Mesenchymal stem cell (in vitro differentiated cells and primary cell): Measurements from ENCODE around the gene ABRACL.
"Not testable (repeated sequence)": the region's sequence is repeated elsewhere in the genome, so short reads cannot be mapped to it uniquely, and the experiment has no call there.

ENCODE experiments used
- DNase-seq: peaks from one replicate; pipeline ENCODE4 v3.0.0-alpha.2; 2013
- H2AFZ ChIP-seq: one replicate; pipeline ENCODE4 v1.6.1; 2013; ENCODE audit warnings: low read depth, mild to moderate bottlenecking, control low read depth, inconsistent platforms, low read length, moderate library complexity
- H2AK5ac ChIP-seq: 2 replicates; pipeline ENCODE4 v1.6.1; 2013; ENCODE audit warnings: low read length, moderate library complexity, mild to moderate bottlenecking, inconsistent platforms; ENCODE audit not compliant: severe bottlenecking
- H2BK120ac ChIP-seq: one replicate; pipeline ENCODE4 v1.6.1; 2013; ENCODE audit warnings: low read depth, mild to moderate bottlenecking, inconsistent platforms, low read length, moderate library complexity
- H2BK12ac ChIP-seq, 2 experiments: one replicate each; pipeline ENCODE4 v1.6.1; 2013; ENCODE audit warnings: inconsistent platforms in 2 of 2, low read length in 2 of 2, mild to moderate bottlenecking in 2 of 2, moderate library complexity in 2 of 2, control low read depth in 1 of 2
- H2BK15ac ChIP-seq: one replicate; pipeline ENCODE4 v1.6.1; 2013; ENCODE audit warnings: mild to moderate bottlenecking, low read depth, inconsistent platforms; ENCODE audit not compliant: poor library complexity, severe bottlenecking
- H2BK5ac ChIP-seq: 2 replicates; pipeline ENCODE4 v1.6.1; 2013; ENCODE audit warnings: low read depth, mild to moderate bottlenecking, low read length, control low read depth, inconsistent platforms; ENCODE audit not compliant: poor library complexity, severe bottlenecking
- H3K14ac ChIP-seq, 2 experiments: one replicate each; pipeline ENCODE4 v1.6.1; 2013; ENCODE audit warnings: inconsistent platforms in 2 of 2, low read length in 2 of 2, control low read depth in 1 of 2, mild to moderate bottlenecking in 1 of 2, moderate library complexity in 1 of 2
- H3K18ac ChIP-seq, 2 experiments: one replicate each; pipeline ENCODE4 v1.6.1; 2013; ENCODE audit warnings: inconsistent platforms in 2 of 2, low read length in 2 of 2, control low read depth in 1 of 2, low read depth in 1 of 2, mild to moderate bottlenecking in 1 of 2
- H3K23ac ChIP-seq, 2 experiments: one replicate each; pipeline ENCODE4 v1.6.1; 2013; ENCODE audit warnings: inconsistent platforms in 2 of 2, low read length in 2 of 2, mild to moderate bottlenecking in 2 of 2, moderate library complexity in 2 of 2, control low read depth in 1 of 2
- H3K27ac ChIP-seq: 2 replicates; pipeline ENCODE4 v1.5.1; 2013; ENCODE audit warnings: mild to moderate bottlenecking, moderate library complexity, low read length, control low read depth, inconsistent platforms; ENCODE audit not compliant: poor library complexity, severe bottlenecking
- H3K27me3 ChIP-seq, 2 experiments: 2 replicates each; pipeline versions ENCODE4 v1.6.1 to v1.7.0; 2013; ENCODE audit warnings: low read length in 2 of 2, mild to moderate bottlenecking in 2 of 2, moderate library complexity in 2 of 2, control low read depth in 1 of 2, inconsistent platforms in 1 of 2; ENCODE audit not compliant: control insufficient read depth in 1 of 2, insufficient read depth in 1 of 2
- H3K36me3 ChIP-seq, 2 experiments: 2 replicates each; pipeline versions ENCODE4 v1.6.1 to v1.7.0; 2013; ENCODE audit warnings: low read length in 2 of 2, control low read depth in 1 of 2, inconsistent platforms in 1 of 2, low read depth in 1 of 2, mild to moderate bottlenecking in 1 of 2; ENCODE audit not compliant: insufficient read depth in 2 of 2, control insufficient read depth in 1 of 2
- H3K4ac ChIP-seq, 2 experiments: one replicate each; pipeline ENCODE4 v1.6.1; 2013; ENCODE audit warnings: inconsistent platforms in 2 of 2, low read length in 2 of 2, mild to moderate bottlenecking in 2 of 2, moderate library complexity in 2 of 2, control low read depth in 1 of 2, low read depth in 1 of 2
- H3K4me1 ChIP-seq: 2 replicates; pipeline ENCODE4 v1.6.1; 2013; ENCODE audit warnings: low read depth, low read length, control low read depth; ENCODE audit not compliant: control insufficient read depth, insufficient read depth
- H3K4me2 ChIP-seq: 2 replicates; pipeline ENCODE4 v1.6.1; 2013; ENCODE audit warnings: low read length, mild to moderate bottlenecking, inconsistent platforms; ENCODE audit not compliant: poor library complexity, severe bottlenecking
- H3K4me3 ChIP-seq, 2 experiments: 2 replicates each; pipeline versions ENCODE4 v1.5.1 to v1.7.0; 2013; ENCODE audit warnings: low read length in 2 of 2, mild to moderate bottlenecking in 2 of 2, control low read depth in 1 of 2, low read depth in 1 of 2; ENCODE audit not compliant: insufficient read depth in 1 of 2
- H3K79me1 ChIP-seq: replicated peaks from 2 replicates; pipeline ENCODE4 v1.6.1; 2013; ENCODE audit warnings: mild to moderate bottlenecking, control low read depth, low read length, inconsistent platforms; ENCODE audit not compliant: poor library complexity, severe bottlenecking
- H3K9ac ChIP-seq: 2 replicates; pipeline ENCODE4 v1.7.0; 2013; ENCODE audit warnings: mild to moderate bottlenecking, low read length, moderate library complexity
- H3K9me3 ChIP-seq: 2 replicates; pipeline ENCODE4 v1.7.0; 2013; ENCODE audit warnings: mild to moderate bottlenecking, low read length; ENCODE audit not compliant: control insufficient read depth
- H4K8ac ChIP-seq: one replicate; pipeline ENCODE4 v1.6.1; 2013; ENCODE audit warnings: inconsistent platforms, mild to moderate bottlenecking, low read length, moderate library complexity
- H4K91ac ChIP-seq: one replicate; pipeline ENCODE4 v1.6.1; 2013; ENCODE audit warnings: mild to moderate bottlenecking, low read length, inconsistent platforms
- WGBS: methylation state at CpG from one replicate; pipeline ENCODE4 v1.1.7; 2013; ENCODE audit warnings: mixed read lengths; 5-methylcytosine and 5-hydroxymethylcytosine counted together

The ABRACL gene

GRCh38 chr6:139037490-139037889 is 8.9 kb downstream of the ABRACL start:
- no peak overlapping the region for H3K9ac ChIP-seq
- H3K14ac ChIP-seq: no peak overlapping the region
- H3K4me1 ChIP-seq: peaks cover 2% of the 10 kb centered on the region
- H3K36me3 ChIP-seq: peaks cover 27 to 38% of the 10 kb centered on the region in 2 experiments
- no peaks in the 10 kb centered on the region for H3K9me3 ChIP-seq
- no peak overlapping the region for H2AFZ ChIP-seq
- no peak overlapping the region for H3K4me3 ChIP-seq
- H4K91ac ChIP-seq: no peak overlapping the region
- H2BK12ac ChIP-seq: no peak overlapping the region
- no peak overlapping the region for H3K4ac ChIP-seq
- 97% methylated on average over 5 of the region's 5 CpGs for WGBS
- peak; percentile 60 for DNase-seq
- no peak overlapping the region for H2BK120ac ChIP-seq
- no peak overlapping the region for H3K4me2 ChIP-seq
- no peak overlapping the region for H4K8ac ChIP-seq
- no peak overlapping the region for H3K27ac ChIP-seq
- no peak overlapping the region for H3K23ac ChIP-seq
- H2BK15ac ChIP-seq: no peak overlapping the region
- H3K18ac ChIP-seq: no peak overlapping the region
- no peak overlapping the region for H2BK5ac ChIP-seq
- H2AK5ac ChIP-seq: no peak overlapping the region
- H3K27me3 ChIP-seq: no peaks in the 10 kb centered on the region
- peaks cover 38% of the 10 kb centered on the region for H3K79me1 ChIP-seq

- no peak overlapping the region for H2AFZ ChIP-seq
- H2BK120ac ChIP-seq: no peak overlapping the region
- H3K27ac ChIP-seq: no peak overlapping the region
- H2BK5ac ChIP-seq: no peak overlapping the region
- H2AK5ac ChIP-seq: no peak overlapping the region
- H4K91ac ChIP-seq: no peak overlapping the region
- H3K9me3 ChIP-seq: no peaks in the 10 kb centered on the region
- H2BK12ac ChIP-seq: no peak overlapping the region
- H3K23ac ChIP-seq: no peak overlapping the region
- 100% methylated on average over 3 of the region's 3 CpGs for WGBS
- H3K4ac ChIP-seq: no peak overlapping the region
- H3K79me1 ChIP-seq: peaks cover 11% of the 10 kb centered on the region
- no peak overlapping the region for H3K9ac ChIP-seq
- H3K4me1 ChIP-seq: no peaks in the 10 kb centered on the region
- DNase-seq: no peak
- no peak overlapping the region for H3K4me3 ChIP-seq
- H3K4me2 ChIP-seq: no peak overlapping the region
- H3K36me3 ChIP-seq: peaks cover 15 to 38% of the 10 kb centered on the region in 2 experiments
- H3K18ac ChIP-seq: no peak overlapping the region
- no peak overlapping the region for H2BK15ac ChIP-seq
- no peaks in the 10 kb centered on the region for H3K27me3 ChIP-seq
- H4K8ac ChIP-seq: no peak overlapping the region
- H3K14ac ChIP-seq: no peak overlapping the region
These were observed 15.7 kb downstream of the ABRACL start for GRCh38 chr6:139044250-139044649.

GRCh38 chr6:139047677-139048076 is 19.1 kb downstream of the ABRACL start:
- H2BK120ac ChIP-seq: no peak overlapping the region

GRCh38 chr6:139048912-139049311 is 20.4 kb downstream of the ABRACL start:
- H3K4me3 ChIP-seq, H2BK120ac ChIP-seq, H3K4ac ChIP-seq, H3K36me3 ChIP-seq, H3K23ac ChIP-seq, H4K91ac ChIP-seq, H3K9me3 ChIP-seq, H3K79me1 ChIP-seq, H3K4me2 ChIP-seq, H2BK15ac ChIP-seq, H3K27me3 ChIP-seq, H3K27ac ChIP-seq, H2BK5ac ChIP-seq, H3K18ac ChIP-seq, H3K14ac ChIP-seq, H3K4me1 ChIP-seq, H4K8ac ChIP-seq, H2BK12ac ChIP-seq, DNase-seq, H2AK5ac ChIP-seq, H3K9ac ChIP-seq, H2AFZ ChIP-seq: not testable (repeated sequence)
- 73% methylated on average over 4 of the region's 4 CpGs for WGBS

More at GRCh38 chr6:139047677-139048076, 19.1 kb downstream of the ABRACL start:
- Histone ChIP-seq H3K4ac (no peak overlapping the region), H3K4me3 (no peak overlapping the region), H3K9ac (no peak overlapping the region), H4K91ac (no peak overlapping the region), H3K18ac (no peak overlapping the region), H3K4me1 (no peaks in the 10 kb centered on the region), H3K9me3 (no peaks in the 10 kb centered on the region), H4K8ac (no peak overlapping the region), H3K79me1 (no peaks in the 10 kb centered on the region), H3K36me3 (peaks cover 7 to 13% of the 10 kb centered on the region in 2 experiments), H3K23ac (no peak overlapping the region), H2AFZ (no peak overlapping the region), H3K27ac (no peak overlapping the region), H2BK5ac (no peak overlapping the region), H3K27me3 (no peaks in the 10 kb centered on the region), H3K14ac (no peak overlapping the region), H2BK15ac (no peak overlapping the region), H2AK5ac (no peak overlapping the region), H2BK12ac (no peak overlapping the region), H3K4me2 (no peak overlapping the region)
- no peak for DNase-seq
- WGBS: 100% methylated on average over 2 of the region's 3 CpGs
